HepG2 (cell line): ENCODE results near the gene KIF17. TPM values are rescaled to one million over a fixed set of nuclear protein-coding genes. Genes with fewer than 3 reads are reported as not detected.

Experiments used
- AKAP8 ChIP-seq: sonication (generic); formaldehyde crosslinking; IDR thresholded peaks from 2 replicates; pipeline ENCODE4 v1.5.1; 2020; ENCODE audit warnings: mild to moderate bottlenecking, missing genetic modification reagents
- ATRX ChIP-seq: sonication (generic); formaldehyde crosslinking; IDR thresholded peaks from 2 replicates; pipeline ENCODE4 v1.4.0; 2020; ENCODE audit warnings: missing genetic modification reagents, borderline replicate concordance
- CREB3 ChIP-seq: sonication (generic); formaldehyde crosslinking; IDR thresholded peaks from 2 replicates; pipeline ENCODE4 v1.5.0; 2020; ENCODE audit warnings: missing genetic modification reagents
- DNMT3B ChIP-seq: conservative IDR thresholded peaks from 2 replicates; pipeline ENCODE4 v1.6.1; 2016; ENCODE audit warnings: missing biosample characterization, control low read depth
- FOXA3 ChIP-seq: IDR thresholded peaks from 2 replicates; pipeline ENCODE4 v1.6.1; 2016; ENCODE audit warnings: missing genetic modification reagents, missing compliant biosample characterization
- HCFC1 ChIP-seq: fragments of 150-350 bp; IDR thresholded peaks from 2 replicates; pipeline ENCODE4 v1.6.1; 2014; ENCODE audit warnings: low read depth, low read length
- HNF1A ChIP-seq, 2 experiments: sonication (generic) in 1 of 2; formaldehyde crosslinking in 1 of 2; IDR thresholded peaks; 2 replicates each; pipeline versions ENCODE4 v1.4.0 to v1.6.1; 2016 to 2020; ENCODE audit warnings: borderline replicate concordance in 1 of 2, low read depth in 1 of 2, mild to moderate bottlenecking in 1 of 2, missing genetic modification reagents in 1 of 2
- MXI1 ChIP-seq: IDR thresholded peaks from 3 replicates; pipeline ENCODE4 v1.6.1; 2012; ENCODE audit warnings: low read depth, low read length, inconsistent platforms, borderline replicate concordance
- NCOA5 ChIP-seq: sonication (generic); formaldehyde crosslinking; IDR thresholded peaks from 2 replicates; pipeline ENCODE4 v1.4.0; 2020; ENCODE audit warnings: missing genetic modification reagents
- NR2F2 ChIP-seq: IDR thresholded peaks from 2 replicates; pipeline ENCODE4 v1.6.1; 2012; ENCODE audit warnings: low read depth, inconsistent platforms, borderline replicate concordance
- RXRA ChIP-seq: sonication (generic); formaldehyde crosslinking; IDR thresholded peaks from 2 replicates; pipeline ENCODE4 v1.5.1; 2020; ENCODE audit warnings: missing genetic modification reagents
- ZMAT5 ChIP-seq: sonication (generic); formaldehyde crosslinking; IDR thresholded peaks from 2 replicates; pipeline ENCODE4 v1.5.0; 2020; ENCODE audit warnings: mild to moderate bottlenecking, low read depth, missing genetic modification reagents, borderline replicate concordance
- ZNF331 ChIP-seq: sonication (generic); formaldehyde crosslinking; IDR thresholded peaks from 2 replicates; pipeline ENCODE4 v1.4.0; 2020; ENCODE audit warnings: missing genetic modification reagents
- ZNF362 ChIP-seq: sonication (generic); formaldehyde crosslinking; IDR thresholded peaks from 2 replicates; pipeline ENCODE4 v1.4.0; 2020; ENCODE audit warnings: missing genetic modification reagents, mild to moderate bottlenecking, borderline replicate concordance
- ZNF780A ChIP-seq: sonication (generic); formaldehyde crosslinking; IDR thresholded peaks from 2 replicates; pipeline ENCODE4 v1.8.0; 2022; ENCODE audit warnings: mild to moderate bottlenecking, missing genetic modification reagents, moderate library complexity
- polyA plus RNA-seq, 8 experiments: library from polyadenylated mRNA; depleted of rRNA in 3 of 8; stranded (reverse) in 7 of 8; unstranded in 1 of 8; fragments of >200 nt; fragmentation: Illumina TruSeq in 4 of 8; extraction: Trizol in 4 of 8; gene quantifications; 2 replicates each; pipeline versions ENCODE4 v1.2.1 to v1.2.3, GENCODE V29; 2011 to 2016; ENCODE audit warnings: low read depth in 4 of 8, missing spikeins in 1 of 8, mixed read lengths in 1 of 8; ENCODE audit not compliant: insufficient read depth in 1 of 8
- total RNA-seq, 5 experiments: library from RNA; depleted of rRNA; stranded (reverse); fragments of >200 nt; fragmentation: Illumina TruSeq; extraction: Trizol; gene quantifications; 2 replicates each; pipeline ENCODE4 v1.2.3, GENCODE V29; 2016; ENCODE audit warnings: low read depth in 1 of 5
- TF ChIP-seq, protein P1 (sequence below): IDR thresholded peaks from 2 replicates; pipeline ENCODE4 v1.6.1; 2016; ENCODE audit warnings: control low read depth
- TF ChIP-seq, protein P2 (sequence below): sonication (generic); formaldehyde crosslinking; IDR thresholded peaks from 2 replicates; pipeline ENCODE4 v1.8.0; 2022; ENCODE audit warnings: mild to moderate bottlenecking, missing genetic modification reagents, moderate library complexity
- TF ChIP-seq, protein P3 (sequence below): sonication (generic); formaldehyde crosslinking; IDR thresholded peaks from 2 replicates; pipeline ENCODE4 v1.5.1; 2020; ENCODE audit warnings: mild to moderate bottlenecking, moderate library complexity, missing genetic modification reagents

Gene KIF17
- total and polyA plus RNA-seq, 2 of the 13 experiments (the other 11 are each of a cell fraction or from before 2014, with no cell fraction given) = 0.24 to 0.44 TPM

DNA sequence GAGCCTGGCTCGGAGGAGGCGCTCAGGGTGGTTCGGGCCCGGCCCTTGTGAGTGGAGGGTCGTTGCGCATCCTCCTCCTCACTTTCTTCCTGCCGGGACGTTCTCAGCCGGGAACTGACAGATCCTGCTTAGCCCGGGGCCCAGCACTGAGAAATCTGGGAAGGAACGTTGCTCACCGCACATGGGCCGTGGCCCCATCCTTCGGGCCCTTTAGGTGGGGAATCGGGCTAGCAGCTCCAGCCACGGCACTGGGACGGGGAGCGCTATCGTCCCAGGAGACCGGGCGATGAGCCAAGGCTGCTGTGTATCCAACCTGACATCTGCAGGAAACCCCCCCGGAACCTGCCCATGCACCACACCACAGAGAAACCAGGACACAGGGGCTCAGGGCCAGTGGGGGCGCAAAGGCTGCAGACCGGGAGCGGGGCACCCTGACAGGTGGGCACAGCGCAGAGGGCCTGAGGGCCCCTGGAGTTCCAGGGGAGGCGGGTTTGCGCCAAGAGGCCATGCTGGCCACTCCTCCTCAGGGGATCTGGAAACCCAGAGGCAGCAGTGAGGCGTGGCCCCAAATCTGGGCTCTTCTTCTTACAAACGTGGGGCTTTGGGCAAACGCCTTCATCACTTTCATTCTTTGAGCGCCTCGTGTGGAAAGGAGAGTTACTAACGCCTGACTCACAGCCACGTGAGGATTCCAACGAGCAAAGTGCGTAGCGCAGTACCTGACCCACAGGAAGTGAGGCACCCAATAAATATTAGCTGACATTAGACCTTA lies 15.0 kb upstream of the KIF17 start, which contains the start of gene SH2D5 (continued):
- TF ChIP-seq, protein P1, sequence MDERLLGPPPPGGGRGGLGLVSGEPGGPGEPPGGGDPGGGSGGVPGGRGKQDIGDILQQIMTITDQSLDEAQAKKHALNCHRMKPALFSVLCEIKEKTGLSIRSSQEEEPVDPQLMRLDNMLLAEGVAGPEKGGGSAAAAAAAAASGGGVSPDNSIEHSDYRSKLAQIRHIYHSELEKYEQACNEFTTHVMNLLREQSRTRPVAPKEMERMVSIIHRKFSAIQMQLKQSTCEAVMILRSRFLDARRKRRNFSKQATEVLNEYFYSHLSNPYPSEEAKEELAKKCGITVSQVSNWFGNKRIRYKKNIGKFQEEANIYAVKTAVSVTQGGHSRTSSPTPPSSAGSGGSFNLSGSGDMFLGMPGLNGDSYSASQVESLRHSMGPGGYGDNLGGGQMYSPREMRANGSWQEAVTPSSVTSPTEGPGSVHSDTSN = no peak
- TF ChIP-seq, protein P2, sequence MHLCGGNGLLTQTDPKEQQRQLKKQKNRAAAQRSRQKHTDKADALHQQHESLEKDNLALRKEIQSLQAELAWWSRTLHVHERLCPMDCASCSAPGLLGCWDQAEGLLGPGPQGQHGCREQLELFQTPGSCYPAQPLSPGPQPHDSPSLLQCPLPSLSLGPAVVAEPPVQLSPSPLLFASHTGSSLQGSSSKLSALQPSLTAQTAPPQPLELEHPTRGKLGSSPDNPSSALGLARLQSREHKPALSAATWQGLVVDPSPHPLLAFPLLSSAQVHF (CRISPR knock-in tag) = no peak
- TF ChIP-seq NR2F2 = no peak
- TF ChIP-seq HCFC1 = no peak
- TF ChIP-seq, protein P3, sequence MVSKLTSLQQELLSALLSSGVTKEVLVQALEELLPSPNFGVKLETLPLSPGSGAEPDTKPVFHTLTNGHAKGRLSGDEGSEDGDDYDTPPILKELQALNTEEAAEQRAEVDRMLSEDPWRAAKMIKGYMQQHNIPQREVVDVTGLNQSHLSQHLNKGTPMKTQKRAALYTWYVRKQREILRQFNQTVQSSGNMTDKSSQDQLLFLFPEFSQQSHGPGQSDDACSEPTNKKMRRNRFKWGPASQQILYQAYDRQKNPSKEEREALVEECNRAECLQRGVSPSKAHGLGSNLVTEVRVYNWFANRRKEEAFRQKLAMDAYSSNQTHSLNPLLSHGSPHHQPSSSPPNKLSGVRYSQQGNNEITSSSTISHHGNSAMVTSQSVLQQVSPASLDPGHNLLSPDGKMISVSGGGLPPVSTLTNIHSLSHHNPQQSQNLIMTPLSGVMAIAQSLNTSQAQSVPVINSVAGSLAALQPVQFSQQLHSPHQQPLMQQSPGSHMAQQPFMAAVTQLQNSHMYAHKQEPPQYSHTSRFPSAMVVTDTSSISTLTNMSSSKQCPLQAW = peak; percentile 55; the same call in 1 of the 2 replicates
- no peak for TF ChIP-seq ZNF362 (CRISPR knock-in tag)
- no peak for TF ChIP-seq ZMAT5 (CRISPR knock-in tag)
- peak; percentile 47; the same call in 1 of the 2 replicates for TF ChIP-seq FOXA3 (CRISPR knock-in tag)
- peak; percentile 94 for TF ChIP-seq DNMT3B (CRISPR knock-in tag)
- no peak for TF ChIP-seq ATRX (CRISPR knock-in tag)
- no peak for TF ChIP-seq CREB3 (CRISPR knock-in tag)
- TF ChIP-seq ZNF780A (CRISPR knock-in tag) = no peak
- no peak for TF ChIP-seq NCOA5 (CRISPR knock-in tag)
- TF ChIP-seq ZNF331 (CRISPR knock-in tag) = peak; percentile 42
- no peak; the same call in 1 of the 2 replicates for TF ChIP-seq RXRA
- TF ChIP-seq MXI1 = peak; percentile 84; the same call in 2 of the 3 replicates
- TF ChIP-seq HNF1A (IDR thresholded peaks at IDR 0.05; ENCODE audit: low read depth) = no peak
- TF ChIP-seq HNF1A (CRISPR knock-in tag; IDR thresholded peaks at IDR 0.05; ENCODE audit: borderline replicate concordance) = no peak; the same call in 1 of the 2 replicates
- TF ChIP-seq AKAP8 (CRISPR knock-in tag) = no peak
